AG04450 (cell line): ENCODE data around the gene CD163. TPM values are rescaled to one million over a fixed set of nuclear protein-coding genes. Genes with fewer than 3 reads are reported as not detected.

Experiments used
- CTCF ChIA-PET: fragments of 300-600, 350-600 bp; formaldehyde crosslinking; extraction: SDS; loops from one replicate; lab custom pipeline; 2022; ENCODE audit warnings: antibody characterized with exemption, inconsistent platforms; lab: Charles Lee
- POLR2A ChIA-PET: fragments of 350-600 bp; formaldehyde crosslinking; extraction: SDS; loops from one replicate; lab custom pipeline; 2021; ENCODE audit warnings: antibody characterized with exemption, inconsistent platforms; lab: Yijun Ruan, JAX
- DNase-seq: peaks from one replicate; pipeline ENCODE4 v3.0.0-alpha.2; 2011; ENCODE audit warnings: low read depth, low spot score
- H3K27ac ChIP-seq: one replicate; pipeline ENCODE4 v1.5.1; 2012; ENCODE audit warnings: low read depth, low read length, control low read depth
- H3K27me3 ChIP-seq: one replicate; pipeline ENCODE4 v1.6.0; 2012; ENCODE audit warnings: low read length; ENCODE audit not compliant: control insufficient read depth, insufficient read depth
- H3K4me3 ChIP-seq: 2 replicates; pipeline ENCODE4 v1.5.1; 2011; ENCODE audit warnings: mild to moderate bottlenecking, low read depth, low read length, control low read depth
- H3K9me3 ChIP-seq: 2 replicates; pipeline ENCODE4 v1.5.1; 2012; ENCODE audit warnings: low read length; ENCODE audit not compliant: control insufficient read depth, insufficient read depth
- polyA plus RNA-seq: library from polyadenylated mRNA; depleted of rRNA; stranded (reverse); fragments of >200 nt; gene quantifications from 2 replicates; pipeline ENCODE4 v1.2.3, GENCODE V29; 2011; rRNA removed
- TF ChIP-seq, protein P1 (sequence below): IDR thresholded peaks from 2 replicates; pipeline ENCODE4 v1.5.1; 2011; ENCODE audit warnings: low read depth, low read length, control low read depth, inconsistent platforms

Gene CD163
- polyA plus RNA-seq, 1 experiment = not detected

DNA sequence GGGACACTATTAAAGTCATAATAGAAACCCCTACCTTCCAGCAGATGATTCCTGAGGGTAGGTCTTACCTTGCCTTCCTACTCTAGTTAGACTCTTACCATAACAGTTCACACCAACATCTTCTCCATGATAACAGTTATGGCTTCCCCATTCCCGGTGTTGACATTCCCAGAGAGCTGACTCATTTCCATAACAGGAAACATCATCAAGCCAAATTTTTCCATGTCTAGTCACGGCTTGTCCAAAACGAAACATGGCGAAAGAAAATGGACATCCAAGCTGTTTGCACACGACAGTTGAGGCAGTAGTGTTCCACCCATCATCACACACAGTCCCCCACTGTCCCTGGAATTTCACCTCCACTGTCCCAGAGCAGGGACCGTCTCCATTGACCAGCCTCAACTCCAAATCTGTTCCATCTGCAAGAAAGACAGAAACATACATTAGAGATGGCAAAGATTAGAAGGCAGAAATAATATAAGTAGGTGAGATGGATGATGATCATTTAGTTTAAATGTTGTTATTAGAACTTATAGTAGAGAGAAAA is 70.2 kb downstream of the CD163 start:
- ChIA-PET POLR2A (no interaction called here), CTCF (interaction anchor here (0.7 kb wide), 1 partner anchor 307 kb away, joined by 3 read pairs; no protein-coding TSS in a partner anchor)
- Histone ChIP-seq H3K27ac (no peak overlapping the region), H3K9me3 (no peaks in the 10 kb centered on the region), H3K4me3 (no peak overlapping the region), H3K27me3 (no peaks in the 10 kb centered on the region)
- TF ChIP-seq, protein P1, sequence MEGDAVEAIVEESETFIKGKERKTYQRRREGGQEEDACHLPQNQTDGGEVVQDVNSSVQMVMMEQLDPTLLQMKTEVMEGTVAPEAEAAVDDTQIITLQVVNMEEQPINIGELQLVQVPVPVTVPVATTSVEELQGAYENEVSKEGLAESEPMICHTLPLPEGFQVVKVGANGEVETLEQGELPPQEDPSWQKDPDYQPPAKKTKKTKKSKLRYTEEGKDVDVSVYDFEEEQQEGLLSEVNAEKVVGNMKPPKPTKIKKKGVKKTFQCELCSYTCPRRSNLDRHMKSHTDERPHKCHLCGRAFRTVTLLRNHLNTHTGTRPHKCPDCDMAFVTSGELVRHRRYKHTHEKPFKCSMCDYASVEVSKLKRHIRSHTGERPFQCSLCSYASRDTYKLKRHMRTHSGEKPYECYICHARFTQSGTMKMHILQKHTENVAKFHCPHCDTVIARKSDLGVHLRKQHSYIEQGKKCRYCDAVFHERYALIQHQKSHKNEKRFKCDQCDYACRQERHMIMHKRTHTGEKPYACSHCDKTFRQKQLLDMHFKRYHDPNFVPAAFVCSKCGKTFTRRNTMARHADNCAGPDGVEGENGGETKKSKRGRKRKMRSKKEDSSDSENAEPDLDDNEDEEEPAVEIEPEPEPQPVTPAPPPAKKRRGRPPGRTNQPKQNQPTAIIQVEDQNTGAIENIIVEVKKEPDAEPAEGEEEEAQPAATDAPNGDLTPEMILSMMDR = no peak
- peak; percentile 30 for DNase-seq

DNA sequence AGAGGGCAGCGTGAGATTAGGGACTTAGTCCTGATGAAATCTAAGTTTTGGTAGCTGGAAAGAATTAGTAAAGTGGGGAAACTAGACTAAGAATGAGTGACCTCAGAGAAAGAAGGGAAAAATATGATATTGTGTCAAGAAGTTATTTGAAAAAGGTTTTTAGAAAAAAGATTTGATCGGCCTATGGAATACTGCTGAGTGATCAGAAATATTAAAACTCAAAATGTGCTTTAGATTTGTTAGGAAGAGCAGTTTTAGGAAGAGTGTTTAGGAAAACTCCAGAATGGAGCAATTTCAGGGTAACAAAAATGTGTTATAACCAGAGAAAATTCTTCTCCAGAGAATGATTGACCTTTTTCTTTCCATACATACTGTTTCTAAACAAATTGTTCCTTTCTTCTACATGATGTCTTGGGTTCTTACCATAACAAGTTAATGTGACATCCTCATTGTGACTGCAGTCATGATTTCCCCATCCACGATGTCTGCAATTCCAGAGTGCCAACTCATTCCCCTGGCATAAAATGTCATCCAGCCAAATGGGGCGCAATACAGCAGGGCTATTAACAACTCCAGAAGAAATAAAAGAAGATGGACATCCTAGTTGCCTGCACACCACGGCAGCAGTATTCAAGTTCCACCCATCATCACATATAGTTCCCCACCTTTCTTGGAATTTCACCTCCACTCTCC is 71.4 kb downstream of the CD163 start:
- Histone ChIP-seq H3K27ac (no peak overlapping the region), H3K4me3 (no peak overlapping the region), H3K9me3 (no peaks in the 10 kb centered on the region), H3K27me3 (no peaks in the 10 kb centered on the region)
- POLR2A ChIA-PET = no interaction called here
- TF ChIP-seq, protein P1 = no peak
- CTCF ChIA-PET = no interaction called here
- no peak for DNase-seq

Other genes starting within 250 kb of the CD163 start
- not detected in 2 replicates for gene ACSM4, start 199.7 kb downstream of the CD163 start, polyA plus RNA-seq
- gene CD163L1, start 59.6 kb downstream of the CD163 start, polyA plus RNA-seq = 0.36 and 0.82 TPM in 2 replicates
- not detected in 2 replicates for gene APOBEC1, start 162.1 kb upstream of the CD163 start, polyA plus RNA-seq
- gene GDF3, start 192.0 kb upstream of the CD163 start, polyA plus RNA-seq = not detected in 2 replicates
- gene DPPA3, start 207.7 kb upstream of the CD163 start, polyA plus RNA-seq = not detected in 2 replicates
- gene CLEC4C, start 243.6 kb upstream of the CD163 start, polyA plus RNA-seq = not detected in 2 replicates